ENCODE results near the gene ZNF783. TPM values are rescaled to one million over a fixed set of nuclear protein-coding genes. Genes with fewer than 3 reads are reported as not detected.

ZNF783 gene
- polyA plus RNA-seq, 1 donor (not counting 4 experiments of a cell fraction or from before 2014, with no cell fraction given): 4.2 TPM

DNA sequence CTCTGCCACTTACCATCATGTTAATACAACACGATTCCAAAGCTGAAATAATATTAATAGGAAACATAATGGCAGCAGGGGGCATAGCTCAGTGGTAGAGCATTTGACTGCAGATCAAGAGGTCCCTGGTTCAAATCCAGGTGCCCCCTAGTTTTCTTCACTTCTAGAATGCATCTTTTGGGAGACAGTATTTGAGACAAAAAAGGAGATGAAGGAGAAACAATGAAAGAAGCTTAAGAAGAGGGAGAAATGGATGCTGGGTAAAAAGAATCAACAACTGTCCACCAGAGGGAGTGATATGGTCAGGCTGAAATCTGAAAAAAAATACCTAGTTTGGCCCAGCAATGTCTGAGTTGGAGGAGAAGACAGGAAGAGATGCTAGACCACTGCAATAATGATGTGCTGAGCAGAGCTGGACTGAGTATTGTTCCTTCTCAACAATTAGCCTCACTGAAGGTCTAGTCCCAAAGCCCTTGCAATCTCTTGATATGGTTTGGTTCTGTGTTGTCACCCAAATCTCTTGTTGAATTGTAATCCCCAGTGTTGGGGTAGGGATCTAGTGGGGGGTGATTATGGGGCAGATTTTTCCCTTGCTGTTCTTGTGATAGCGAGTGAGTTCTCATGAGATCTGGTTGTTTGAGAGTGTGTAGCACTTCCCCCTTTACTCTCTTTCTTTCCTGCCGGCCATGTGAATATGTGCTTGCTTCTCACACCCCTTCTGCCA is 48.3 kb downstream of the ZNF783 start:
- H3K4me1 ChIP-seq (ENCODE audit: control insufficient read depth, extremely low read depth, insufficient read depth, low read length): no peaks in the 10 kb centered on the region
- H3K9ac ChIP-seq (ENCODE audit: control insufficient read depth, extremely low read depth, insufficient read depth, low read length): no peak overlapping the region
- no peaks in the 10 kb centered on the region for H3K36me3 ChIP-seq (ENCODE audit: control insufficient read depth in 2 of 2, extremely low read depth in 1 of 2, insufficient read depth in 2 of 2, low read length in 2 of 2)
- no peaks in the 10 kb centered on the region for H3K9me1 ChIP-seq (ENCODE audit: control insufficient read depth, extremely low read depth, insufficient read depth, low read length)
- FAIRE-seq: peak; percentile 90
- dilution Hi-C loops (cut with MboI; ENCODE audit: extremely low pct_ligation_motif_present, low sequenced_read_pairs): no loop called here
- H3K79me2 ChIP-seq (ENCODE audit: control insufficient read depth, insufficient read depth, low read length): no peaks in the 10 kb centered on the region
- H3K27ac ChIP-seq (ENCODE audit: control insufficient read depth, insufficient read depth, low read length): no peak overlapping the region
- no peak overlapping the region for H3K4me3 ChIP-seq (ENCODE audit: control insufficient read depth in 2 of 3, extremely low read depth in 1 of 3, insufficient read depth in 2 of 3, low read depth in 1 of 3, low read length in 3 of 3)
- peak; percentile 55 for DNase-seq (ENCODE audit: low read depth, low spot score)
- H3K27me3 ChIP-seq (ENCODE audit: control insufficient read depth, extremely low read depth, insufficient read depth, low read length): no peaks in the 10 kb centered on the region
- H4K20me1 ChIP-seq (ENCODE audit: control insufficient read depth, extremely low read depth, insufficient read depth, low read length): no peaks in the 10 kb centered on the region
- H3K4me2 ChIP-seq (ENCODE audit: control insufficient read depth, extremely low read depth, insufficient read depth, low read depth, low read length): no peak overlapping the region
- no peak for TF ChIP-seq EZH2 (IDR thresholded peaks at IDR 0.05; ENCODE audit: low read length)
- TF ChIP-seq, protein P1, sequence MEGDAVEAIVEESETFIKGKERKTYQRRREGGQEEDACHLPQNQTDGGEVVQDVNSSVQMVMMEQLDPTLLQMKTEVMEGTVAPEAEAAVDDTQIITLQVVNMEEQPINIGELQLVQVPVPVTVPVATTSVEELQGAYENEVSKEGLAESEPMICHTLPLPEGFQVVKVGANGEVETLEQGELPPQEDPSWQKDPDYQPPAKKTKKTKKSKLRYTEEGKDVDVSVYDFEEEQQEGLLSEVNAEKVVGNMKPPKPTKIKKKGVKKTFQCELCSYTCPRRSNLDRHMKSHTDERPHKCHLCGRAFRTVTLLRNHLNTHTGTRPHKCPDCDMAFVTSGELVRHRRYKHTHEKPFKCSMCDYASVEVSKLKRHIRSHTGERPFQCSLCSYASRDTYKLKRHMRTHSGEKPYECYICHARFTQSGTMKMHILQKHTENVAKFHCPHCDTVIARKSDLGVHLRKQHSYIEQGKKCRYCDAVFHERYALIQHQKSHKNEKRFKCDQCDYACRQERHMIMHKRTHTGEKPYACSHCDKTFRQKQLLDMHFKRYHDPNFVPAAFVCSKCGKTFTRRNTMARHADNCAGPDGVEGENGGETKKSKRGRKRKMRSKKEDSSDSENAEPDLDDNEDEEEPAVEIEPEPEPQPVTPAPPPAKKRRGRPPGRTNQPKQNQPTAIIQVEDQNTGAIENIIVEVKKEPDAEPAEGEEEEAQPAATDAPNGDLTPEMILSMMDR (optimal IDR thresholded peaks at IDR 0.05 in 1 of 3, IDR thresholded peaks at IDR 0.05 in 1 of 3, conservative IDR thresholded peaks at IDR 0.05 in 1 of 3; ENCODE audit: extremely low read depth in 1 of 3, insufficient read depth in 2 of 3, low read length in 3 of 3): peak; percentile 42 to 80 (median 65)
- no peaks in the 10 kb centered on the region for H3K9me3 ChIP-seq (ENCODE audit: control insufficient read depth, low read depth, low read length)
- H2AFZ ChIP-seq (ENCODE audit: control insufficient read depth, low read length): no peak overlapping the region

- Histone ChIP-seq H3K9me3 (ENCODE audit: control insufficient read depth, low read depth, low read length) (no peaks in the 10 kb centered on the region), H3K4me1 (ENCODE audit: control insufficient read depth, extremely low read depth, insufficient read depth, low read length) (no peaks in the 10 kb centered on the region), H3K9ac (ENCODE audit: control insufficient read depth, extremely low read depth, insufficient read depth, low read length) (no peak overlapping the region), H3K4me2 (ENCODE audit: control insufficient read depth, extremely low read depth, insufficient read depth, low read depth, low read length) (no peak overlapping the region), H3K9me1 (ENCODE audit: control insufficient read depth, extremely low read depth, insufficient read depth, low read length) (no peaks in the 10 kb centered on the region), H3K27me3 (ENCODE audit: control insufficient read depth, extremely low read depth, insufficient read depth, low read length) (no peaks in the 10 kb centered on the region), H2AFZ (ENCODE audit: control insufficient read depth, low read length) (no peak overlapping the region), H3K27ac (ENCODE audit: control insufficient read depth, insufficient read depth, low read length) (no peak overlapping the region), H3K4me3 (ENCODE audit: control insufficient read depth in 2 of 3, extremely low read depth in 1 of 3, insufficient read depth in 2 of 3, low read depth in 1 of 3, low read length in 3 of 3) (no peak overlapping the region), H3K79me2 (ENCODE audit: control insufficient read depth, insufficient read depth, low read length) (no peaks in the 10 kb centered on the region), H4K20me1 (ENCODE audit: control insufficient read depth, extremely low read depth, insufficient read depth, low read length) (no peaks in the 10 kb centered on the region), H3K36me3 (ENCODE audit: control insufficient read depth in 2 of 2, extremely low read depth in 1 of 2, insufficient read depth in 2 of 2, low read length in 2 of 2) (no peaks in the 10 kb centered on the region)
- no peak for DNase-seq (ENCODE audit: low read depth, low spot score)
- dilution Hi-C loops (cut with MboI; ENCODE audit: extremely low pct_ligation_motif_present, low sequenced_read_pairs): no loop called here
- no peak for FAIRE-seq
- no peak for TF ChIP-seq EZH2 (IDR thresholded peaks at IDR 0.05; ENCODE audit: low read length)
- TF ChIP-seq, protein P1 (optimal IDR thresholded peaks at IDR 0.05 in 1 of 3, IDR thresholded peaks at IDR 0.05 in 1 of 3, conservative IDR thresholded peaks at IDR 0.05 in 1 of 3; ENCODE audit: extremely low read depth in 1 of 3, insufficient read depth in 2 of 3, low read length in 3 of 3): no peak
Observed at GRCh38 chr7:149310990-149311573, 49.1 kb downstream of the ZNF783 start.
